ENCODE results near the gene RNPEPL1. TPM values are rescaled to one million over a fixed set of nuclear protein-coding genes. Genes with fewer than 3 reads are reported as not detected.

The RNPEPL1 gene
- total RNA-seq, 1 experiment from 2014 or later: 88.2 TPM

GRCh38 chr2:240601061-240601830, 33.0 kb downstream of the RNPEPL1 start:
- in situ Hi-C loops (cut with HindIII; ENCODE audit: low pct_unique_long_range_greater_than_20kb, low sequenced_read_pairs) (no loop called here), intact Hi-C loops (cut with micrococcal nuclease; ENCODE audit: unreplicated experiment) (no loop called here)
- no peak for ATAC-seq
- Histone ChIP-seq H3K27me3 (ENCODE audit: control insufficient read depth, insufficient read depth, low read length) (no peaks in the 10 kb centered on the region), H3K36me3 (ENCODE audit: control insufficient read depth, insufficient read depth, low read length) (no peaks in the 10 kb centered on the region), H3K4me1 (ENCODE audit: control insufficient read depth, insufficient read depth, low read length) (0 out of 2 replicates have a peak, but pooled peaks cover 4% of the 10 kb centered on the region), H3K9me3 (ENCODE audit: control insufficient read depth, insufficient read depth, low read depth, low read length) (no peaks in the 10 kb centered on the region), H3K27ac (ENCODE audit: low read length) (no peak overlapping the region), H3K4me3 (ENCODE audit: low read depth in 2 of 2, low read length in 2 of 2) (no peak overlapping the region)
- CTCF ChIA-PET: no interaction called here
- TF ChIP-seq REST (IDR thresholded peaks at IDR 0.05; ENCODE audit: insufficient read depth in 1 of 2, low read depth in 2 of 2, low read length in 1 of 2): no peak
- no peak for TF ChIP-seq CTCF (IDR thresholded peaks at IDR 0.05)
- no peak for TF ChIP-seq POLR2AphosphoS5 (IDR thresholded peaks at IDR 0.05; ENCODE audit: low read depth, low read length)
- TF ChIP-seq SIN3A (IDR thresholded peaks at IDR 0.05; ENCODE audit: borderline replicate concordance, insufficient read depth, low read depth, low read length): no peak
- TF ChIP-seq TCF7L2 (IDR thresholded peaks at IDR 0.05; ENCODE audit: low read depth, low read length): no peak
- BruUV-seq (replicated peaks): no TSS peak
- POLR2A ChIA-PET: no interaction called here
- no peak for DNase-seq (ENCODE audit: low read depth, low spot score)

- intact Hi-C loops (cut with micrococcal nuclease; ENCODE audit: unreplicated experiment): no loop called here
- in situ Hi-C loops (cut with HindIII; ENCODE audit: low pct_unique_long_range_greater_than_20kb, low sequenced_read_pairs): no loop called here
Observed at GRCh38 chr2:240601831-240602160, 33.5 kb downstream of the RNPEPL1 start.

More at GRCh38 chr2:240601831-240602160, 33.5 kb downstream of the RNPEPL1 start:
- ATAC-seq (no peak), DNase-seq (ENCODE audit: low read depth, low spot score) (no peak)
- TF ChIP-seq TCF7L2 (IDR thresholded peaks at IDR 0.05; ENCODE audit: low read depth, low read length): no peak
- TF ChIP-seq POLR2AphosphoS5 (IDR thresholded peaks at IDR 0.05; ENCODE audit: low read depth, low read length): no peak
- no peak for TF ChIP-seq CTCF (IDR thresholded peaks at IDR 0.05)
- no peak for TF ChIP-seq SIN3A (IDR thresholded peaks at IDR 0.05; ENCODE audit: borderline replicate concordance, insufficient read depth, low read depth, low read length)
- TF ChIP-seq REST (IDR thresholded peaks at IDR 0.05; ENCODE audit: insufficient read depth in 1 of 2, low read depth in 2 of 2, low read length in 1 of 2): no peak
- Histone ChIP-seq H3K36me3 (ENCODE audit: control insufficient read depth, insufficient read depth, low read length) (no peaks in the 10 kb centered on the region), H3K27me3 (ENCODE audit: control insufficient read depth, insufficient read depth, low read length) (no peaks in the 10 kb centered on the region), H3K4me1 (ENCODE audit: control insufficient read depth, insufficient read depth, low read length) (0 out of 2 replicates have a peak, but pooled peaks cover 4% of the 10 kb centered on the region), H3K9me3 (ENCODE audit: control insufficient read depth, insufficient read depth, low read depth, low read length) (no peaks in the 10 kb centered on the region), H3K4me3 (ENCODE audit: low read depth in 2 of 2, low read length in 2 of 2) (no peak overlapping the region), H3K27ac (ENCODE audit: low read length) (no peak overlapping the region)
- no TSS peak for BruUV-seq (replicated peaks)
- ChIA-PET CTCF (no interaction called here), POLR2A (interaction anchor here (0.6 kb wide), 1 partner anchor 500 kb away, joined by 3 read pairs; the partner anchor contains the start of gene MTERF4)
